H1 (cell line): ENCODE data around the gene LTBP4. TPM values are rescaled to one million over a fixed set of nuclear protein-coding genes. Genes with fewer than 3 reads are reported as not detected.
A peak's percentile ranks its signal among the peaks of the same experiment; 100 is the strongest.

Source experiments
- CTCF ChIA-PET: fragments of 300-600 bp; sonication (Branson Sonifier 250); formaldehyde crosslinking; loops from one replicate; lab custom pipeline; 2021; ENCODE audit not compliant: partially characterized antibody; lab: Charles Lee
- POLR2A ChIA-PET: fragments of 300-600 bp; sonication (Branson Sonifier 250); formaldehyde crosslinking; loops from one replicate; lab custom pipeline; 2021; ENCODE audit warnings: inconsistent platforms; ENCODE audit not compliant: partially characterized antibody; lab: Charles Lee
- DNase-seq, 2 experiments: peaks; one replicate each; pipeline versions ENCODE4 v3.0.0 to v3.0.0-alpha.2; 2010 to 2022; ENCODE audit warnings: low spot score in 2 of 2, low read depth in 1 of 2, mixed read lengths in 1 of 2
- FAIRE-seq: peaks from 2 replicates; lab custom pipeline; 2011; peaks lifted over from hg19 to GRCh38; lab: Jason Lieb, UNC
- H2AFZ ChIP-seq: 2 replicates; pipeline ENCODE4 v1.8.1; 2012; ENCODE audit warnings: low read length, inconsistent platforms
- H2AK5ac ChIP-seq: 2 replicates; pipeline ENCODE4 v1.6.1; 2013; ENCODE audit warnings: low read depth, low read length
- H2BK120ac ChIP-seq: replicated peaks from 2 replicates; pipeline ENCODE3; 2013; ENCODE audit warnings: low read depth, low read length, inconsistent platforms
- H2BK12ac ChIP-seq: 2 replicates; pipeline ENCODE4 v1.6.1; 2013; ENCODE audit warnings: low read depth, low read length
- H2BK15ac ChIP-seq: 2 replicates; pipeline ENCODE4 v1.6.1; 2013; ENCODE audit warnings: low read length
- H2BK20ac ChIP-seq: 2 replicates; pipeline ENCODE4 v1.6.1; 2013; ENCODE audit warnings: low read length
- H2BK5ac ChIP-seq: 2 replicates; pipeline ENCODE4 v1.6.1; 2013; ENCODE audit warnings: low read depth, low read length
- H3K14ac ChIP-seq: 2 replicates; pipeline ENCODE4 v1.6.1; 2013; ENCODE audit warnings: inconsistent platforms; ENCODE audit not compliant: insufficient read length
- H3K18ac ChIP-seq: 2 replicates; pipeline ENCODE4 v1.6.1; 2013; ENCODE audit warnings: low read length; ENCODE audit errors: extremely low read depth
- H3K23ac ChIP-seq: 2 replicates; pipeline ENCODE4 v1.6.1; 2013; ENCODE audit warnings: inconsistent platforms; ENCODE audit not compliant: insufficient read length
- H3K23me2 ChIP-seq: 2 replicates; pipeline ENCODE4 v1.6.1; 2013; ENCODE audit warnings: low read depth, low read length
- H3K27ac ChIP-seq: 2 replicates; pipeline ENCODE4 v1.6.1; 2011; ENCODE audit warnings: low read depth, low read length, inconsistent platforms
- H3K27me3 ChIP-seq, 4 experiments: replicated peaks in 1 of 4; 1 replicate in 1 of 4; 2 replicates in 3 of 4; pipeline versions ENCODE4 v1.6.1 to v1.8.1; 2011 to 2013; ENCODE audit warnings: low read length in 3 of 4, mild to moderate bottlenecking in 3 of 4, inconsistent platforms in 2 of 4, mixed read lengths in 2 of 4, moderate library complexity in 1 of 4; ENCODE audit not compliant: control insufficient read depth in 3 of 4, insufficient read depth in 3 of 4; ENCODE audit errors: extremely low read depth in 1 of 4
- H3K36me3 ChIP-seq, 4 experiments: 2 replicates each; pipeline versions ENCODE4 v1.6.1 to v1.8.1; 2011 to 2013; ENCODE audit warnings: mild to moderate bottlenecking in 4 of 4, low read length in 3 of 4, moderate library complexity in 2 of 4, control low read depth in 1 of 4, inconsistent platforms in 1 of 4; ENCODE audit not compliant: insufficient read depth in 4 of 4, control insufficient read depth in 2 of 4
- H3K4ac ChIP-seq: replicated peaks from 2 replicates; pipeline ENCODE3; 2013; ENCODE audit warnings: low read length, low read depth, mixed read lengths, inconsistent platforms; ENCODE audit not compliant: insufficient read length
- H3K4me1 ChIP-seq, 4 experiments: replicated peaks in 1 of 4; 1 replicate in 1 of 4; 2 replicates in 3 of 4; pipeline versions ENCODE4 v1.6.1 to v1.8.1; 2011 to 2013; ENCODE audit warnings: low read length in 3 of 4, inconsistent platforms in 2 of 4, mixed read lengths in 1 of 4; ENCODE audit not compliant: insufficient read depth in 4 of 4, control insufficient read depth in 3 of 4
- H3K4me2 ChIP-seq, 2 experiments: 2 replicates each; pipeline versions ENCODE4 v1.6.1 to v1.8.1; 2011 to 2013; ENCODE audit warnings: low read depth in 2 of 2, low read length in 2 of 2, control low read depth in 1 of 2, inconsistent platforms in 1 of 2, mild to moderate bottlenecking in 1 of 2; ENCODE audit not compliant: insufficient read depth in 1 of 2
- H3K4me3 ChIP-seq, 4 experiments: fragments of 200-600, 300-600 bp in 1 of 4; sonication (generic), shearing (Covaris generic), sonication (Bioruptor Twin) in 1 of 4; 2 replicates each; pipeline versions ENCODE4 v1.5.1 to v1.8.1; 2011 to 2016; ENCODE audit warnings: low read length in 4 of 4, low read depth in 3 of 4, control low read depth in 2 of 4, inconsistent platforms in 2 of 4, mild to moderate bottlenecking in 2 of 4, mixed read lengths in 1 of 4, moderate library complexity in 1 of 4; ENCODE audit not compliant: insufficient read depth in 2 of 4; ENCODE audit errors: extremely low read depth in 1 of 4
- H3K56ac ChIP-seq: replicated peaks from 2 replicates; pipeline ENCODE3; 2013; ENCODE audit warnings: low read depth, mild to moderate bottlenecking, mixed read lengths, low read length, inconsistent platforms; ENCODE audit not compliant: insufficient read length
- H3K79me1 ChIP-seq: 2 replicates; pipeline ENCODE4 v1.6.1; 2013; ENCODE audit warnings: low read depth, low read length, control low read depth
- H3K79me2 ChIP-seq, 2 experiments: 2 replicates each; pipeline versions ENCODE4 v1.6.1 to v1.8.1; 2012 to 2013; ENCODE audit warnings: low read length in 2 of 2, mild to moderate bottlenecking in 2 of 2, inconsistent platforms in 1 of 2; ENCODE audit not compliant: insufficient read depth in 2 of 2, control insufficient read depth in 1 of 2
- H3K9ac ChIP-seq, 4 experiments: replicated peaks in 1 of 4; 1 replicate in 1 of 4; 2 replicates in 3 of 4; pipeline versions ENCODE4 v1.6.1 to v1.8.1; 2011 to 2013; ENCODE audit warnings: low read depth in 3 of 4, low read length in 3 of 4, control low read depth in 2 of 4, mild to moderate bottlenecking in 2 of 4, moderate library complexity in 2 of 4, inconsistent platforms in 1 of 4; ENCODE audit errors: extremely low read depth in 1 of 4
- H3K9me3 ChIP-seq, 2 experiments: 2 replicates each; pipeline versions ENCODE4 v1.6.1 to v1.8.1; 2012 to 2013; ENCODE audit warnings: mild to moderate bottlenecking in 2 of 2, moderate library complexity in 2 of 2, control low read depth in 1 of 2, inconsistent platforms in 1 of 2, low read depth in 1 of 2, low read length in 1 of 2, mixed read lengths in 1 of 2; ENCODE audit not compliant: insufficient read depth in 2 of 2
- H4K20me1 ChIP-seq, 2 experiments: replicated peaks in 1 of 2; 2 replicates each; pipeline versions ENCODE3 to v1.8.1; 2011 to 2013; ENCODE audit warnings: inconsistent platforms in 2 of 2, low read length in 2 of 2, mild to moderate bottlenecking in 1 of 2; ENCODE audit not compliant: insufficient read depth in 2 of 2, control insufficient read depth in 1 of 2
- H4K5ac ChIP-seq: 2 replicates; pipeline ENCODE4 v1.6.1; 2013; ENCODE audit warnings: low read length, low read depth, mixed read lengths, inconsistent platforms; ENCODE audit not compliant: insufficient read length
- H4K8ac ChIP-seq: 2 replicates; pipeline ENCODE4 v1.8.0; 2013; ENCODE audit warnings: mild to moderate bottlenecking, moderate library complexity, low read length, inconsistent platforms; ENCODE audit not compliant: insufficient read depth; ENCODE audit errors: extremely low read depth
- H4K91ac ChIP-seq: replicated peaks from 2 replicates; pipeline ENCODE3; 2013; ENCODE audit warnings: low read length, mixed read lengths, inconsistent platforms; ENCODE audit not compliant: insufficient read length
- ASH2L ChIP-seq: fragments of 200-600, 300-600 bp; sonication (generic); IDR thresholded peaks from one replicate; pipeline ENCODE4 v1.7.1; 2017; ENCODE audit warnings: low read length
- BRCA1 ChIP-seq: IDR thresholded peaks from 2 replicates; pipeline ENCODE4 v1.6.1; 2012; ENCODE audit warnings: low read depth, low read length, improper control_type of control experiment
- CREB1 ChIP-seq: IDR thresholded peaks from 2 replicates; pipeline ENCODE4 v1.6.1; 2012; ENCODE audit warnings: inconsistent platforms
- GABPA ChIP-seq: IDR thresholded peaks from 2 replicates; pipeline ENCODE4 v1.6.1; 2011; ENCODE audit warnings: mild to moderate bottlenecking, low read length, moderate library complexity, borderline replicate concordance; ENCODE audit not compliant: insufficient read depth
- PHF8 ChIP-seq: fragments of 200-600 bp; sonication (generic); conservative IDR thresholded peaks from 2 replicates; pipeline ENCODE4 v1.7.1; 2012; ENCODE audit warnings: low read depth, mild to moderate bottlenecking, inconsistent platforms, low read length, moderate library complexity
- POU5F1 ChIP-seq: IDR thresholded peaks from 2 replicates; pipeline ENCODE4 v1.6.1; 2011; ENCODE audit warnings: low read depth, mild to moderate bottlenecking, low read length, moderate library complexity
- SIX5 ChIP-seq: IDR thresholded peaks from 2 replicates; pipeline ENCODE4 v1.6.1; 2011; ENCODE audit warnings: mild to moderate bottlenecking, low read depth, low read length
- SUZ12 ChIP-seq: fragments of 200-600 bp; sonication (generic); IDR thresholded peaks from 2 replicates; pipeline ENCODE4 v1.6.1; 2012; ENCODE audit warnings: mild to moderate bottlenecking, inconsistent platforms, low read length, moderate library complexity, mixed read lengths
- WGBS, 2 experiments: shearing (Covaris generic) in 1 of 2; methylation state at CpG; one replicate each; pipeline versions ENCODE4 v1.1.6 to v1.1.7; 2013 to 2015; ENCODE audit warnings: low lambda C conversion rate in 2 of 2, mixed read lengths in 2 of 2, inconsistent platforms in 1 of 2, low coverage in 1 of 2, missing lambda C conversion rate in 1 of 2; ENCODE audit not compliant: insufficient replicate concordance in 2 of 2, insufficient coverage in 1 of 2, insufficient read length in 1 of 2; ENCODE audit errors: extremely low coverage in 1 of 2, missing lambda C conversion rate in 1 of 2; 5-methylcytosine and 5-hydroxymethylcytosine counted together
- polyA plus RNA-seq, 7 experiments: library from polyadenylated mRNA; depleted of rRNA in 3 of 7; stranded (reverse) in 5 of 7; unstranded in 2 of 7; fragments of >200 nt in 5 of 7; fragments of 200-250 nt in 2 of 7; gene quantifications; 1 replicate in 5 of 7; 2 replicates in 1 of 7; 4 replicates in 1 of 7; pipeline versions ENCODE4 v1.2.1 to v1.2.3, GENCODE V29; 2011 to 2013; ENCODE audit warnings: missing spikeins in 2 of 7, mixed read lengths in 2 of 7
- total RNA-seq: library from RNA; stranded (reverse); fragmentation: NEBNext Ultra II Directional; extraction: Animal tissue kit (Norgen Biotek cat#: 25700); gene quantifications from 2 replicates; pipeline ENCODE4 v1.2.1, GENCODE V29; 2021
- TF ChIP-seq, protein P1 (sequence below): IDR thresholded peaks from 2 replicates; pipeline ENCODE4 v1.6.1; 2011; ENCODE audit warnings: low read length, improper control_type of control experiment
- TF ChIP-seq, protein P2 (sequence below): IDR thresholded peaks from 2 replicates; pipeline ENCODE4 v1.6.1; 2012; ENCODE audit warnings: inconsistent platforms

Gene LTBP4
- total and polyA plus RNA-seq, 2 of the 8 experiments (the other 6 are each of a cell fraction or from before 2014, with no cell fraction given): 54.5 to 77.1 TPM

DNA sequence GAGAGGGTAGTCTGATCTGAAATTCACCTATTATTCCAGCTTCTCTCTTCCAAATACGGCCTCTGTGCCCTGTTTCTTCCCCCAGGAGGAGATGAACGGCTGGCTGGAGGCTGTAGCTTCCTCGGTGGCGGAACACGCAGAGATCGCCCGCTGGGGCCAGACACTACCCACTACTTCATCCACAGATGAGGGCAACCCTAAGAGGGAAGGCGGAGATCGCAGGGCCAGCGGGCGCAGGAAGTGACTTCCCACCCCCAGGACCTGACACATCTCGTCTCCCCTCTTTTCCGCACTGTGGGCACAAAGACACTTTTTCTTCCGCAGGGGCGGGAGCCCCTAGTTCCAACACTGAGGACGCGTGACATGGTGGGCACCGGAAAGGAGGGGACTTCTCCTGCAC, 25.8 kb upstream of the LTBP4 start:
- CTCF ChIA-PET: interaction anchor here (0.7 to 1.9 kb wide), 8 partner anchors 20 to 59 kb away, joined by 3 to 6 read pairs (median 4); partner anchors contain the start of gene LTBP4
- no peak overlapping the region for H3K14ac ChIP-seq
- H2BK20ac ChIP-seq: no peak overlapping the region
- no peaks in the 10 kb centered on the region for H3K79me1 ChIP-seq
- no peak overlapping the region; a peak in 1 of 7 replicates for H3K9ac ChIP-seq
- no peak overlapping the region for H2AFZ ChIP-seq
- no peak overlapping the region for H2BK5ac ChIP-seq
- H2BK120ac ChIP-seq: no peak overlapping the region
- no peak overlapping the region for H3K56ac ChIP-seq
- WGBS, 2 experiments: 62% methylated on average over 18 of the region's 18 CpGs; no CpG with 5 or more reads in 1 of the 2 experiments
- H3K4ac ChIP-seq: no peak overlapping the region
- DNase-seq: peak in 1 of 2 experiments; percentile 50
- no peaks in the 10 kb centered on the region for H3K9me3 ChIP-seq
- H3K79me2 ChIP-seq: no peaks in the 10 kb centered on the region
- H2BK15ac ChIP-seq: peak overlapping the region; percentile 72; the same call in 1 of the 2 replicates
- H3K27me3 ChIP-seq: peaks cover 0 to under 1% (median under 1%) of the 10 kb centered on the region in 4 experiments; a peak in 2 of 7 replicates
- no peak for TF ChIP-seq CREB1
- TF ChIP-seq, protein P1, sequence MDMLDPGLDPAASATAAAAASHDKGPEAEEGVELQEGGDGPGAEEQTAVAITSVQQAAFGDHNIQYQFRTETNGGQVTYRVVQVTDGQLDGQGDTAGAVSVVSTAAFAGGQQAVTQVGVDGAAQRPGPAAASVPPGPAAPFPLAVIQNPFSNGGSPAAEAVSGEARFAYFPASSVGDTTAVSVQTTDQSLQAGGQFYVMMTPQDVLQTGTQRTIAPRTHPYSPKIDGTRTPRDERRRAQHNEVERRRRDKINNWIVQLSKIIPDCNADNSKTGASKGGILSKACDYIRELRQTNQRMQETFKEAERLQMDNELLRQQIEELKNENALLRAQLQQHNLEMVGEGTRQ: no peak
- TF ChIP-seq SUZ12: no peak
- no peak for TF ChIP-seq SIX5
- TF ChIP-seq ASH2L: no peak
- no peak for TF ChIP-seq PHF8
- no peak for TF ChIP-seq GABPA
- TF ChIP-seq POU5F1: no peak
- no peak for TF ChIP-seq BRCA1
- TF ChIP-seq, protein P2, sequence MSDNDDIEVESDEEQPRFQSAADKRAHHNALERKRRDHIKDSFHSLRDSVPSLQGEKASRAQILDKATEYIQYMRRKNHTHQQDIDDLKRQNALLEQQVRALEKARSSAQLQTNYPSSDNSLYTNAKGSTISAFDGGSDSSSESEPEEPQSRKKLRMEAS: no peak
- H3K4me2 ChIP-seq: peak overlapping the region; percentile 90 to 93
- no peaks in the 10 kb centered on the region for H4K20me1 ChIP-seq
- H3K23ac ChIP-seq: no peak overlapping the region
- POLR2A ChIA-PET: interaction anchor here (0.7 to 1.7 kb wide), 7 partner anchors 19 to 649 kb away, joined by 3 to 4 read pairs (median 3); no protein-coding TSS in a partner anchor
- peaks cover 2 to 8% (median 5%) of the 10 kb centered on the region in 4 experiments for H3K4me1 ChIP-seq
- peak overlapping the region; percentile 67 to 96 (median 80); a peak in 6 of 8 replicates for H3K4me3 ChIP-seq
- no peak for FAIRE-seq
- H3K18ac ChIP-seq: no peak overlapping the region
- H2BK12ac ChIP-seq: 0 out of 2 replicates have a peak overlapping the region, but pooled peaks have one; percentile 17
- H3K36me3 ChIP-seq: peaks cover 0 to 8% (median 3%) of the 10 kb centered on the region in 4 experiments; a peak in 7 of 8 replicates
- peaks cover 11% of the 10 kb centered on the region; the same call in 1 of the 2 replicates for H3K23me2 ChIP-seq
- 0 out of 2 replicates have a peak overlapping the region, but pooled peaks have one; percentile 69 for H4K8ac ChIP-seq
- no peak overlapping the region for H2AK5ac ChIP-seq
- no peak overlapping the region for H3K27ac ChIP-seq
- no peak overlapping the region for H4K91ac ChIP-seq
- H4K5ac ChIP-seq: no peak overlapping the region
